Right lobe of liver (tissue), 6 donors: Measurements from ENCODE around the gene NACC1. TPM values are rescaled to one million over a fixed set of nuclear protein-coding genes. Genes with fewer than 3 reads are reported as not detected.
A peak's percentile ranks its signal among the peaks of the same experiment; 100 is the strongest.

ENCODE experiments used
- ATAC-seq, 4 donors: fragments of 200-7000 bp; cut with Tn5 transposase; one replicate each; pipeline ENCODE4 v1.9.1; 2020; ENCODE audit warnings: mild to moderate bottlenecking in 4 of 4, moderate library complexity in 4 of 4
- DNase-seq, 3 donors: peaks; one replicate each; pipeline ENCODE4 v3.0.0-alpha.2; 2020
- H3K27ac ChIP-seq, 3 donors: fragments of 200-600 bp; one replicate each; pipeline ENCODE4 v1.8.0; 2022
- H3K27me3 ChIP-seq, 2 donors: fragments of 200-600 bp; one replicate each; pipeline ENCODE4 v1.8.0; 2022
- H3K36me3 ChIP-seq, 4 donors: fragments of 200-600 bp; sonication (generic) in 1 of 4; one replicate each; pipeline versions ENCODE4 v1.5.1 to v1.8.0; 2017 to 2022; ENCODE audit warnings: control low read depth in 1 of 4
- H3K4me1 ChIP-seq, 4 donors: fragments of 200-600 bp; sonication (generic) in 1 of 4; one replicate each; pipeline versions ENCODE4 v1.5.1 to v1.8.0; 2017 to 2022; ENCODE audit warnings: control low read depth in 1 of 4
- H3K4me3 ChIP-seq, 3 donors: fragments of 200-600 bp; one replicate each; pipeline ENCODE4 v1.8.0; 2022
- H3K9me3 ChIP-seq, 4 donors: fragments of 200-600 bp; sonication (generic) in 1 of 4; one replicate each; pipeline versions ENCODE4 v1.5.1 to v1.8.0; 2017 to 2022; ENCODE audit warnings: control low read depth in 1 of 4
- POLR2A ChIP-seq: fragments of 450-650 bp; IDR thresholded peaks from one replicate; pipeline ENCODE4 v1.6.1; 2017; ENCODE audit warnings: antibody characterized with exemption, mild to moderate bottlenecking
- WGBS: methylation state at CpG from one replicate; pipeline ENCODE4 v1.1.6; 2018; ENCODE audit warnings: low coverage, low lambda C conversion rate; ENCODE audit not compliant: insufficient coverage; ENCODE audit errors: missing lambda C conversion rate; 5-methylcytosine and 5-hydroxymethylcytosine counted together
- intact Hi-C, 2 donors: fragments of 100-400 bp; cut with DNase I; formaldehyde crosslinking; loops; one replicate each; pipeline versions ENCODE4 v1.11.2 to v1.14.1; 2022
- total RNA-seq, 6 experiments: library from RNA; depleted of rRNA in 2 of 6; stranded (reverse); fragments of >200 nt in 2 of 6; fragmentation: NEBNext Ultra II Directional in 3 of 6; extraction: Animal tissue kit (Norgen Biotek cat#: 25700) in 3 of 6; gene quantifications; one replicate each; pipeline versions ENCODE4 v1.1.0 to v1.2.4, GENCODE V29; 2016 to 2023
- TF ChIP-seq, protein P1 (sequence below), 4 donors: fragments of 200-600 bp in 3 of 4; fragments of 450-650 bp in 1 of 4; IDR thresholded peaks; one replicate each; pipeline versions ENCODE4 v1.5.1 to v1.8.0; 2016 to 2022; ENCODE audit warnings: antibody characterized with exemption in 4 of 4, mild to moderate bottlenecking in 2 of 4
- donor health status: DM: no; HTN: yes; CAD: no.
- donor health status: DM: no; HTN: no; CAD: no.
- donor health status: DM: no; HTN: no; CAD: no.
- donor health status: DM: no; HTN: yes; CAD: no.
- donor health status: DM: no; HTN: yes; CAD: no.

The NACC1 gene
- total RNA-seq, 6 experiments from 2014 or later: 19.2 to 30.3 (median 26.4) TPM

DNA sequence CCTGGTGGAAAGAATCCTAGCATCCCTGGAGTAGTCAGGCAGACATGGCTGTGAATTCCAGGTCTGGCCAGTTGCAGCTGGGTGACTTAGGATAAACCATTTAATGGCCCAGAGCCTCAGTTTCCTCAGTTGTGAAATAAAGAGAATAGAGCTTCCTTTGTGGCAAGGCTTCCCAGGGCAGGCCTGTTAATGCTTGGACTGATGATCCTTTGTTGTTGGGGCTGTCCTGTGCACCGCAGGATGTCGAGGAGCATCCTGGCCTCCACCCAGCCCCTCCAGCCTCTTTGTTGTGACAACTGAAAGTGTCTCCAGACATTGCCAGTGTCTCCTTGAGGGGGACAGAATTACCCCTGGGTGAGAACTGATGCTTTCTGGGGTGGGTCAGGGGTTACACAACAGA is 31.7 kb upstream of the NACC1 start:
- H3K4me3 ChIP-seq: no peak overlapping the region
- H3K36me3 ChIP-seq: no peaks in the 10 kb centered on the region
- DNase-seq (no peak), ATAC-seq (no peak)
- H3K4me1 ChIP-seq: peaks cover 0 to 38% (median 11%) of the 10 kb centered on the region in 4 donors
- no peaks in the 10 kb centered on the region for H3K27me3 ChIP-seq
- no peak for TF ChIP-seq POLR2A
- TF ChIP-seq, protein P1, sequence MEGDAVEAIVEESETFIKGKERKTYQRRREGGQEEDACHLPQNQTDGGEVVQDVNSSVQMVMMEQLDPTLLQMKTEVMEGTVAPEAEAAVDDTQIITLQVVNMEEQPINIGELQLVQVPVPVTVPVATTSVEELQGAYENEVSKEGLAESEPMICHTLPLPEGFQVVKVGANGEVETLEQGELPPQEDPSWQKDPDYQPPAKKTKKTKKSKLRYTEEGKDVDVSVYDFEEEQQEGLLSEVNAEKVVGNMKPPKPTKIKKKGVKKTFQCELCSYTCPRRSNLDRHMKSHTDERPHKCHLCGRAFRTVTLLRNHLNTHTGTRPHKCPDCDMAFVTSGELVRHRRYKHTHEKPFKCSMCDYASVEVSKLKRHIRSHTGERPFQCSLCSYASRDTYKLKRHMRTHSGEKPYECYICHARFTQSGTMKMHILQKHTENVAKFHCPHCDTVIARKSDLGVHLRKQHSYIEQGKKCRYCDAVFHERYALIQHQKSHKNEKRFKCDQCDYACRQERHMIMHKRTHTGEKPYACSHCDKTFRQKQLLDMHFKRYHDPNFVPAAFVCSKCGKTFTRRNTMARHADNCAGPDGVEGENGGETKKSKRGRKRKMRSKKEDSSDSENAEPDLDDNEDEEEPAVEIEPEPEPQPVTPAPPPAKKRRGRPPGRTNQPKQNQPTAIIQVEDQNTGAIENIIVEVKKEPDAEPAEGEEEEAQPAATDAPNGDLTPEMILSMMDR (IDR thresholded peaks at IDR 0.05): no peak
- intact Hi-C loops: no loop called here
- H3K27ac ChIP-seq: no peak overlapping the region
- no CpG with 5 or more reads among the region's 2 CpGs for WGBS
- no peaks in the 10 kb centered on the region for H3K9me3 ChIP-seq

DNA sequence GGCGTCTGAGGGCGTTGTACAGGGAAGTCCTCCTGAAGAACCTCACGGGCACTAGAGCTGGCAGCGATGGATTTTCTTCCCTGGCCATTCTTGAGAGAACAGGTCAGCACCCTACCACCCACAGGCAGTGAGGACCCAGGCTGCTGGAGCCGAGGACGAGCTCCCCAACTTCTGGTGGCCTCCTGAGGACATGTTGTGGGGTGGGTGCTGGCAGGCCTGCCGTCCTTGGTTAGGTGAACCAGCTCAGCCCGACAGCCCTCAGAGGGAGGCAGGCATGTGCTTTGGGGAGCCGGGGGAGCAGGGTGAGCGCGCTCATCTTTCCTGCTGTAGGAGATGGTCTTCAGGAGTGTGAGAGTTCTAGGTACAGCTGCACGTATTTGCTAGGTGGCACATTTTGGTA is 30.8 kb upstream of the NACC1 start:
- intact Hi-C loops: no loop called here
- Histone ChIP-seq H3K27ac (peak overlapping the region in 1 of 3 donors; percentile 5), H3K36me3 (no peaks in the 10 kb centered on the region), H3K27me3 (no peaks in the 10 kb centered on the region), H3K4me1 (peaks cover 0 to 31% (median 6%) of the 10 kb centered on the region in 4 donors), H3K9me3 (no peaks in the 10 kb centered on the region), H3K4me3 (no peak overlapping the region)
- DNase-seq (no peak), ATAC-seq (no peak)
- no peak for TF ChIP-seq POLR2A
- TF ChIP-seq, protein P1 (IDR thresholded peaks at IDR 0.05): no peak
- 83% methylated on average over 1 of the region's 12 CpGs for WGBS

DNA sequence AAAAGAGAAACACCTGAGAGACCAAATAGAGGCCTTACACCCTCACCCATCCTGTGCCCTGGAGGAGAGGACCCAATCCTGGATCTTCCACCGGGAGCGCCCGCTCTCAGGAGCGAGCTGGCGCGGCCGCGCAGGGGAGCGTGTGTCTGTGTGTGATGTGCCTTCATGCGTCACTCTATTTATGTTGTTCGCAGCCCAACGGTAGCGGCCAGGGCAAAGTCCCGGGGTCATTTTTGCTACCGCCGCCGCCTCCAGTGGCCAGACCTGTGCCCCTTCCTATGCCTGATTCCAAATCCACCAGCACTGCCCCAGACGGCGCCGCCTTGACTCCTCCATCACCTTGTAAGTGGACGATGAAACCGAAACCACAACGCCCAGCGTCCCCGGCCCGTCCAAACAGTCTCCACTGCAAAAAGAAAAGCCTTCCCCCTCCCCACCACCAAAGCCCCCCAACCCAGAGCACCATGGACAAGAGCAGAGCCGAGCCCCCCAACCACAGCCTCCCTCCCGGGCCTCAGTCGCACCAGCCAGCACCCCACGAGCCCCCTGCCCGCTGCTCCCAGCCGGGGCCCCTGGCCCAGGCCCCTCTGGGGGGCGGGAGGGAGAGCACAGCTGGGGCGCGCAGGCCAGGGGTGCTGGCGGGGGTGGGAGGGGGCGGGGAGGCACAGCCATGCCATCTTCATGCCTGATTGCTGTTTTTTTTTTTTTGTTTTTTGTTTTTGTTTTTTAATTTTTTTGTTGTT is 30.1 kb upstream of the NACC1 start:
- Histone ChIP-seq H3K36me3 (no peaks in the 10 kb centered on the region), H3K9me3 (no peaks in the 10 kb centered on the region), H3K27ac (peak overlapping the region in 1 of 3 donors; percentile 44), H3K4me1 (peaks cover 0 to 27% (median 3%) of the 10 kb centered on the region in 4 donors), H3K27me3 (no peaks in the 10 kb centered on the region), H3K4me3 (peak overlapping the region in 2 of 3 donors; percentile 16 to 21)
- DNase-seq (peak; percentile 65 to 85 (median 78)), ATAC-seq (peak; percentile 68 to 79 (median 74))
- intact Hi-C loops: no loop called here
- TF ChIP-seq POLR2A: no peak
- TF ChIP-seq, protein P1 (IDR thresholded peaks at IDR 0.05): no peak
- 80% methylated on average over 1 of the region's 37 CpGs for WGBS

DNA sequence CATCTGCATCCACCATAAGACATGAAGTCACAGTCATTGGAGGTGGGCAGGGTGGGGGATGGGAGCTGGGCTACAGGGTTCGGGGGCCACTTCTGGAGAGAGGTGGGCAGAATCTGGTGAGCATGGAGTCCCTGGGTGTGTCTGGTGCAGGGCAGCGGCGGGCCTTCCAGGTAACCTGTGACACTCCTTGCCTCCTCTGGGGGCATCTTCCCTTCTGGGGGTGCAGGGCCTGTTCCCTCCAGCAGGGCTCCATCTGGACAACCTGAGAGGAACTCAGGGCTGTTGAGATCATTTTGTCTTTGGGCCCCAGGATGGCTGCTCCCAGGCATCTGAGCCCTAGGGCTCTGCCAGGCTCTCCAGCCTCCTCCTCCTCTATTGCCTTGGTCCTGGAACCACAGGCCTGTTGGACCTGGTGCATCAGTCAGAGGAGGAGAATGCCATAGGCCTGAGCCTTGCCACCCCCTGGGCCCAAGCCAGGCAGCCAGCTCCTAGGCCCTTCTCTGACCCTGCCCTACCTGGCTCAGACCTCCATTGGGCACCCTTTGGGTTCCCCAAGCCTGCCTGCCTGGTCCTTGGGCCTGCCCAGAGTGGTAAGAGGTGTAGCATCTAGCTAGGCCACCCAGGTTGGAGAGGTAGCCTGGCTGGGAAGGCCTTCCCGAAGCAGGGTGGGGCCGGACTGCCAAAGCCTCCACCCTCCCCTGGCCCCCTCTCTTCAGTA is 28.8 kb upstream of the NACC1 start:
- 86% methylated on average over 3 of the region's 5 CpGs for WGBS
- no peaks in the 10 kb centered on the region for H3K9me3 ChIP-seq
- TF ChIP-seq, protein P1 (IDR thresholded peaks at IDR 0.05): no peak
- TF ChIP-seq POLR2A: no peak
- no peaks in the 10 kb centered on the region for H3K27me3 ChIP-seq
- H3K4me3 ChIP-seq: no peak overlapping the region
- H3K27ac ChIP-seq: no peak overlapping the region
- H3K36me3 ChIP-seq: no peaks in the 10 kb centered on the region
- intact Hi-C loops: no loop called here
- ATAC-seq: no peak
- DNase-seq: no peak
- peaks cover 0 to 17% (median 2%) of the 10 kb centered on the region in 4 donors for H3K4me1 ChIP-seq
